ENCODE measurements around the gene HPS3.

The HPS3 gene

DNA sequence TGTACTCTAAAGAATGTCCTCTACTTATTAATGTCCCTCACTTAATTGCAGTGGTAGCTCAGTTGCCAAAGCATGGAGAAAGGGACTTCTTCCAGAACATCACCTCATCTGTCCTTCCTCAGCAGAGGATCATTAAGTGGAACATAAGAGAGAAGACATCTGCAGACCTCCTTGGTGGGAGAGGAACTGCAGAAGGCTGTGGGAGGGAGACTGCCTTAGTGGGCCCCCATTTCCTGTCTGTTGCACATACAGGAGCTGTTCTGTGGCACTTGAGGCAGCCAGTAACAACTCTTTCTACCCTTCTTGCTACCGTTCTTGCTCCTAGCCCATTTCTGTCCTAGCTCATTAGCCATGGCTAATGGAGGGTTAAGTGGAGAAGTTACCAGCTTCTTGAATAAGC, 33.6 kb downstream of the HPS3 start:
- peak overlapping the region; percentile 8 for H3K4me3 ChIP-seq (ENCODE audit: low read depth, low read length)
- TF ChIP-seq, protein P1, sequence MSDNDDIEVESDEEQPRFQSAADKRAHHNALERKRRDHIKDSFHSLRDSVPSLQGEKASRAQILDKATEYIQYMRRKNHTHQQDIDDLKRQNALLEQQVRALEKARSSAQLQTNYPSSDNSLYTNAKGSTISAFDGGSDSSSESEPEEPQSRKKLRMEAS (IDR thresholded peaks at IDR 0.05; ENCODE audit: low read depth, low read length): peak; percentile 60
- TF ChIP-seq, protein P2, sequence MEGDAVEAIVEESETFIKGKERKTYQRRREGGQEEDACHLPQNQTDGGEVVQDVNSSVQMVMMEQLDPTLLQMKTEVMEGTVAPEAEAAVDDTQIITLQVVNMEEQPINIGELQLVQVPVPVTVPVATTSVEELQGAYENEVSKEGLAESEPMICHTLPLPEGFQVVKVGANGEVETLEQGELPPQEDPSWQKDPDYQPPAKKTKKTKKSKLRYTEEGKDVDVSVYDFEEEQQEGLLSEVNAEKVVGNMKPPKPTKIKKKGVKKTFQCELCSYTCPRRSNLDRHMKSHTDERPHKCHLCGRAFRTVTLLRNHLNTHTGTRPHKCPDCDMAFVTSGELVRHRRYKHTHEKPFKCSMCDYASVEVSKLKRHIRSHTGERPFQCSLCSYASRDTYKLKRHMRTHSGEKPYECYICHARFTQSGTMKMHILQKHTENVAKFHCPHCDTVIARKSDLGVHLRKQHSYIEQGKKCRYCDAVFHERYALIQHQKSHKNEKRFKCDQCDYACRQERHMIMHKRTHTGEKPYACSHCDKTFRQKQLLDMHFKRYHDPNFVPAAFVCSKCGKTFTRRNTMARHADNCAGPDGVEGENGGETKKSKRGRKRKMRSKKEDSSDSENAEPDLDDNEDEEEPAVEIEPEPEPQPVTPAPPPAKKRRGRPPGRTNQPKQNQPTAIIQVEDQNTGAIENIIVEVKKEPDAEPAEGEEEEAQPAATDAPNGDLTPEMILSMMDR (IDR thresholded peaks at IDR 0.05; ENCODE audit: low read depth, low read length): no peak
- TF ChIP-seq MYC (IDR thresholded peaks at IDR 0.05; ENCODE audit: low read depth, low read length): 0 out of 2 replicates have a peak, but pooled peaks have one; percentile 20
- peak; percentile 93 for DNase-seq (ENCODE audit: low read depth)

DNA sequence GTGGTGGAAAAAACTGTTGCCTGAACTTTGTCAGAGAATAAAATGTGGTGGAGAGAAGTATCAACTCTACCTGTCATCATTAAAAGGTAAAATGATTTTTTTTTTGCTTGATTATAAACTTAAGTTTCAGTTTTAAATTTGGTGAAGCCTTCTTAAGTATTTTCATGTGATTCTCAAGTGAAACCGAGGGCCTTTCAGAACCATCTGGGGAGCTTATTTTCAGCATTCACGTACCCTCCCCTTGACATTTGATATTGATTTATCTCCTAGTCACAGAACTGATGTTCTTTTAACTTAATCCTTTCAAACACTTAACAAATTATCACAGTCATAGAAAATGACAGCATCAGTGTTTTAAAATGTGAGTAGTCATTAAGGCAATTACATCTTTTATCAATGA, 38.5 kb downstream of the HPS3 start:
- no peak overlapping the region for H3K4me3 ChIP-seq (ENCODE audit: low read depth, low read length)
- TF ChIP-seq, protein P2 (IDR thresholded peaks at IDR 0.05; ENCODE audit: low read depth, low read length): no peak
- TF ChIP-seq MYC (IDR thresholded peaks at IDR 0.05; ENCODE audit: low read depth, low read length) (no peak), POLR2A (IDR thresholded peaks at IDR 0.05; ENCODE audit: extremely low read depth, insufficient read length) (no peak)
- TF ChIP-seq, protein P1 (IDR thresholded peaks at IDR 0.05; ENCODE audit: low read depth, low read length): no peak
- DNase-seq (ENCODE audit: low read depth): no peak

DNA sequence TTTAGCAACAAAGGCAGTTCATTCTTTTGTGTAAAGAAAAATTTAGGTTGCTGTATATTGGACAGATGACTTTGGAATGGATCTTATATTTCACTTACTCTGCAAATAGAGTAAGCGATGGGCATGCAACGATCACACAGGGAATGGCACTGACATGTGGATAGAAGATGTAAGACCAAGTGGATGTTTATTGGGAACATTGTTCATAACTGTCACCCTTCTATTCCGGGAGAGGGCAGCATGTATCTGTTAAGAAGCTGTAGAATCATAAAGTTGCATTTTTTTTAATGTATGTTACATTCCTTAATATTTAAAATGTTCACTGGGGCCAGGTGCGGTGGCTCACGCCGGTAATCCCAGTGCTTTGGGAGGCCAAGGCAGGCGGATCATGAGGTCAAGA, 41.2 kb downstream of the HPS3 start:
- no peak overlapping the region for H3K4me3 ChIP-seq (ENCODE audit: low read depth, low read length)
- no peak for DNase-seq (ENCODE audit: low read depth)
- TF ChIP-seq, protein P1 (IDR thresholded peaks at IDR 0.05; ENCODE audit: low read depth, low read length): no peak
- TF ChIP-seq MYC (IDR thresholded peaks at IDR 0.05; ENCODE audit: low read depth, low read length) (no peak), POLR2A (IDR thresholded peaks at IDR 0.05; ENCODE audit: extremely low read depth, insufficient read length) (no peak)
- TF ChIP-seq, protein P2 (IDR thresholded peaks at IDR 0.05; ENCODE audit: low read depth, low read length): no peak

DNA sequence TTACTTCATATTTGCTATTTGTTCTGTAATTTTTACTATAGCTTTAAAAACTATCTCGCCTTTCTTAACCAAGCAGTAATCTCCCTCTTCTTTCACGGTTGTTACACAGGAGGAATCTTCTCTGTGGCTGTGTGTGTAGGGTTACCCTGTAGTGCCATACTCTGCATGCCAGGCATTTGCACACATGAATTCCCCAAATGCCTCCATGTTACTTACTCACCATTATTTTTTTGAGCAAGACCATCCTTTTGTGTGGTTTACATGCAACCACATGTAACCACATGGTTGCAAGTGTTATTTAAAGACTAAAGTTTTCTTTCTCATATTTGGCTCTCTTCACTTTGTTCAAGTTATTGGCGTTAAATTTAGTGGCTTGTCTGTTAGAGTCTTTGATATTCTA, 45.5 kb downstream of the HPS3 start:
- H3K4me3 ChIP-seq (ENCODE audit: low read depth, low read length): no peak overlapping the region
- peak; percentile 25 for DNase-seq (ENCODE audit: low read depth)
- TF ChIP-seq, protein P2 (IDR thresholded peaks at IDR 0.05; ENCODE audit: low read depth, low read length): no peak
- no peak for TF ChIP-seq POLR2A (IDR thresholded peaks at IDR 0.05; ENCODE audit: extremely low read depth, insufficient read length)
- no peak for TF ChIP-seq MYC (IDR thresholded peaks at IDR 0.05; ENCODE audit: low read depth, low read length)
- TF ChIP-seq, protein P1 (IDR thresholded peaks at IDR 0.05; ENCODE audit: low read depth, low read length): peak; percentile 28; the same call in 1 of the 2 replicates

DNA sequence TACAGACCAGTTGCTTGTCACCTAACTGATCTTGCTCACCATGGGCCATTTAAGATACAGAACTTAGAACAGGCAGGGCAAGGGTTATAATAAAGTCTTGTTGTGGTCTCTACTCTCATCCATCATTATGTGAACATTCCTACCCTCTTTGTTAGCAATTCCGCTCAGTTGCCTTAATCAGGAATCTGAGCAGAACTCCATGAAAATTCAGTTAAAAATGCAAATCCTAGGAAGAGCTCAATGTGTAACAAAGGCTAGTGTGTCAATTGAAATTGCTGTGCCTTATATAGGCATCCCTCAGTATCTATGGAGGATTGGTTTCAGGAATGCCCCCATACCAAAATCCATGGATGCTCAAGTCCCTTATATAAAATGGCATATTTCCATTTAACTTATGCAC, 47.7 kb downstream of the HPS3 start:
- no peak overlapping the region for H3K4me3 ChIP-seq (ENCODE audit: low read depth, low read length)
- no peak for DNase-seq (ENCODE audit: low read depth)
- TF ChIP-seq, protein P2 (IDR thresholded peaks at IDR 0.05; ENCODE audit: low read depth, low read length): no peak
- TF ChIP-seq MYC (IDR thresholded peaks at IDR 0.05; ENCODE audit: low read depth, low read length) (no peak), POLR2A (IDR thresholded peaks at IDR 0.05; ENCODE audit: extremely low read depth, insufficient read length) (no peak)
- TF ChIP-seq, protein P1 (IDR thresholded peaks at IDR 0.05; ENCODE audit: low read depth, low read length): no peak

DNA sequence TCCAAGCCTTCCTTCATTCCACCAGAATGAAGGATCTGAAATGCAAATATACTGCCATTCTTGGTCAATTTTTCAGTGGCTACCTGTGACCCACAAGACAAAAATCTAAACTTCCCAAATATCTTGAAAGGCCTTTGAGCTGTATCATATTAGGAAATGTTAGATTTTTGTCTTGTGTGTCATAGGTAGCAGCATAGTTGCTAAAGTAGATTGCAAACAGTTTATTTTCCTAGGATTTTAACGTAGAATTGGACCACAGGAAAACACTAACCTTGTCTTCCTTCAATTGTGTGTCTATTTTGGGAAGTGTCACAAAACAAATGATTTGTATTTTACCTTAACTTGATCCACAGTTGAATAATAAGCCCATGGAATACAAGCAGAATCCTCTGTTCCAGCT, 49.8 kb downstream of the HPS3 start:
- no peak overlapping the region for H3K4me3 ChIP-seq (ENCODE audit: low read depth, low read length)
- TF ChIP-seq POLR2A (IDR thresholded peaks at IDR 0.05; ENCODE audit: extremely low read depth, insufficient read length) (no peak), MYC (IDR thresholded peaks at IDR 0.05; ENCODE audit: low read depth, low read length) (no peak)
- TF ChIP-seq, protein P2 (IDR thresholded peaks at IDR 0.05; ENCODE audit: low read depth, low read length): no peak
- TF ChIP-seq, protein P1 (IDR thresholded peaks at IDR 0.05; ENCODE audit: low read depth, low read length): no peak
- no peak for DNase-seq (ENCODE audit: low read depth)
